Measurements from ENCODE around the gene NPC1L1. TPM values are rescaled to one million over a fixed set of nuclear protein-coding genes. Genes with fewer than 3 reads are reported as not detected.
A peak's percentile ranks its signal among the peaks of the same experiment; 100 is the strongest.

The NPC1L1 gene
- total and polyA plus RNA-seq, 7 experiments from 2014 or later, result 0.11 to 0.32 (median 0.21) TPM; not detected in 3

- Mint-ChIP-seq H3K27ac (peak overlapping the region in 2 of 9 donors; percentile 26 to 43), H3K36me3 (peaks cover 7 to 59% (median 20%) of the 10 kb centered on the region in 5 donors), H3K9me3 (no peaks in the 10 kb centered on the region), H3K4me1 (peaks cover 33 to 92% (median 81%) of the 10 kb centered on the region in 7 donors), H3K4me3 (peak overlapping the region in 2 of 10 donors; percentile 19 to 22), H3K27me3 (no peaks in the 10 kb centered on the region)
- CTCF ChIA-PET, result no interaction called here
- H3K4me1 ChIP-seq (ENCODE audit: control insufficient read depth in 2 of 2, insufficient read depth in 2 of 2, low read length in 2 of 2), result peaks cover 0 to 21% of the 10 kb centered on the region in 2 donors
- DNase-seq (no peak), ATAC-seq (no peak)
- intact Hi-C loops (cut with micrococcal nuclease), result no loop called here
- no peak overlapping the region for H3K4me3 ChIP-seq (ENCODE audit: low read length)
- H3K27me3 ChIP-seq (ENCODE audit: control insufficient read depth in 2 of 2, insufficient read depth in 2 of 2, low read length in 2 of 2), result no peaks in the 10 kb centered on the region
- POLR2A ChIA-PET, result no interaction called here
- H3K9me3 ChIP-seq (ENCODE audit: control insufficient read depth in 2 of 3, low read length in 3 of 3), result no peaks in the 10 kb centered on the region
- peaks cover 5 to 52% (median 11%) of the 10 kb centered on the region in 3 experiments for H3K36me3 ChIP-seq (ENCODE audit: control insufficient read depth in 2 of 3, insufficient read depth in 3 of 3, low read length in 3 of 3)
- no peak overlapping the region for H3K27ac ChIP-seq (ENCODE audit: low read depth, low read length)
Measured at GRCh38 chr7:44473295-44473694, 67.8 kb downstream of the NPC1L1 start.

- DNase-seq, result no peak
- Histone ChIP-seq H3K27me3 (ENCODE audit: control insufficient read depth in 2 of 2, insufficient read depth in 2 of 2, low read length in 2 of 2) (no peaks in the 10 kb centered on the region), H3K9me3 (ENCODE audit: control insufficient read depth in 2 of 3, low read length in 3 of 3) (no peaks in the 10 kb centered on the region), H3K36me3 (ENCODE audit: control insufficient read depth in 2 of 3, insufficient read depth in 3 of 3, low read length in 3 of 3) (peaks cover 5 to 52% (median 11%) of the 10 kb centered on the region in 3 experiments), H3K4me3 (ENCODE audit: low read length) (no peak overlapping the region), H3K4me1 (ENCODE audit: control insufficient read depth in 2 of 2, insufficient read depth in 2 of 2, low read length in 2 of 2) (peaks cover 0 to 21% of the 10 kb centered on the region in 2 donors), H3K27ac (ENCODE audit: low read depth, low read length) (no peak overlapping the region)
- ATAC-seq, result no peak
- Mint-ChIP-seq H3K27ac (peak overlapping the region in 2 of 9 donors; percentile 26 to 43), H3K4me3 (peak overlapping the region in 2 of 10 donors; percentile 19 to 22), H3K9me3 (no peaks in the 10 kb centered on the region), H3K4me1 (peaks cover 33 to 97% (median 86%) of the 10 kb centered on the region in 7 donors), H3K27me3 (no peaks in the 10 kb centered on the region), H3K36me3 (peaks cover 7 to 64% (median 24%) of the 10 kb centered on the region in 5 donors)
- ChIA-PET POLR2A (no interaction called here), CTCF (no interaction called here)
- intact Hi-C loops (cut with micrococcal nuclease), result no loop called here
Measured at GRCh38 chr7:44472843-44473242, 68.3 kb downstream of the NPC1L1 start.

- H3K4me1 Mint-ChIP-seq, result peaks cover 35 to 99% (median 87%) of the 10 kb centered on the region in 7 donors
- H3K27ac ChIP-seq (ENCODE audit: low read depth, low read length), result no peak overlapping the region
- H3K4me3 ChIP-seq (ENCODE audit: low read length), result no peak overlapping the region
- H3K27me3 Mint-ChIP-seq, result no peaks in the 10 kb centered on the region
- H3K4me1 ChIP-seq (ENCODE audit: control insufficient read depth in 2 of 2, insufficient read depth in 2 of 2, low read length in 2 of 2), result peaks cover 8 to 14% of the 10 kb centered on the region in 2 donors
- peak overlapping the region in 1 of 10 donors; percentile 53 for H3K4me3 Mint-ChIP-seq
- no peaks in the 10 kb centered on the region for H3K27me3 ChIP-seq (ENCODE audit: control insufficient read depth in 2 of 2, insufficient read depth in 2 of 2, low read length in 2 of 2)
- DNase-seq, result no peak
- H3K36me3 Mint-ChIP-seq, result peaks cover 7 to 67% (median 27%) of the 10 kb centered on the region in 5 donors
- no peaks in the 10 kb centered on the region for H3K9me3 Mint-ChIP-seq
- CTCF ChIA-PET, result no interaction called here
- peak overlapping the region in 5 of 9 donors; percentile 14 to 48 (median 27) for H3K27ac Mint-ChIP-seq
- POLR2A ChIA-PET, result no interaction called here
- intact Hi-C loops (cut with micrococcal nuclease), result no loop called here
- H3K36me3 ChIP-seq (ENCODE audit: control insufficient read depth in 2 of 3, insufficient read depth in 3 of 3, low read length in 3 of 3), result peaks cover 5 to 58% (median 11%) of the 10 kb centered on the region in 3 experiments
- H3K9me3 ChIP-seq (ENCODE audit: control insufficient read depth in 2 of 3, low read length in 3 of 3), result no peaks in the 10 kb centered on the region
- no peak for ATAC-seq
Measured at GRCh38 chr7:44471850-44472249, 69.3 kb downstream of the NPC1L1 start.

- Histone ChIP-seq H3K4me3 (ENCODE audit: low read length) (no peak overlapping the region), H3K36me3 (ENCODE audit: control insufficient read depth in 2 of 3, insufficient read depth in 3 of 3, low read length in 3 of 3) (peaks cover 3 to 58% (median 11%) of the 10 kb centered on the region in 3 experiments)
- intact Hi-C loops (cut with micrococcal nuclease), result no loop called here
Measured at GRCh38 chr7:44471436-44471835, 69.7 kb downstream of the NPC1L1 start.

GRCh38 chr7:44470628-44471245 lies 70.4 kb downstream of the NPC1L1 start:
- CTCF ChIA-PET, result interaction anchor here (1.5 kb wide), 1 partner anchor 229 kb away, joined by 7 read pairs; no protein-coding TSS in a partner anchor
- intact Hi-C loops (cut with micrococcal nuclease), result no loop called here
- H3K4me3 Mint-ChIP-seq, result peak overlapping the region in 4 of 10 donors; percentile 1 to 20 (median 12)

More at GRCh38 chr7:44471436-44471835, 69.7 kb downstream of the NPC1L1 start:
- ATAC-seq (no peak), DNase-seq (no peak)
- Mint-ChIP-seq H3K4me1 (peaks cover 33 to 99% (median 87%) of the 10 kb centered on the region in 7 donors), H3K9me3 (no peaks in the 10 kb centered on the region), H3K27ac (peak overlapping the region in 5 of 9 donors; percentile 5 to 48 (median 27)), H3K27me3 (no peaks in the 10 kb centered on the region), H3K36me3 (peaks cover 6 to 65% (median 25%) of the 10 kb centered on the region in 5 donors), H3K4me3 (peak overlapping the region in 1 of 10 donors; percentile 53)
- H3K27ac ChIP-seq (ENCODE audit: low read depth, low read length), result no peak overlapping the region
- H3K9me3 ChIP-seq (ENCODE audit: control insufficient read depth in 2 of 3, low read length in 3 of 3), result no peaks in the 10 kb centered on the region
- CTCF ChIA-PET, result interaction anchor here (1.5 kb wide), 1 partner anchor 230 kb away, joined by 7 read pairs; no protein-coding TSS in a partner anchor
- POLR2A ChIA-PET, result no interaction called here
- no peaks in the 10 kb centered on the region for H3K27me3 ChIP-seq (ENCODE audit: control insufficient read depth in 2 of 2, insufficient read depth in 2 of 2, low read length in 2 of 2)
- H3K4me1 ChIP-seq (ENCODE audit: control insufficient read depth in 2 of 2, insufficient read depth in 2 of 2, low read length in 2 of 2), result peaks cover 12% of the 10 kb centered on the region in 2 donors

GRCh38 chr7:44470135-44470479 lies 71.0 kb downstream of the NPC1L1 start:
- ChIA-PET POLR2A (interaction anchor here (1.2 kb wide), 1 partner anchor 21 kb away, joined by 3 read pairs; no protein-coding TSS in a partner anchor), CTCF (interaction anchor here (1.5 kb wide), 1 partner anchor 229 kb away, joined by 7 read pairs; no protein-coding TSS in a partner anchor)
- no peaks in the 10 kb centered on the region for H3K9me3 Mint-ChIP-seq
- no peaks in the 10 kb centered on the region for H3K27me3 ChIP-seq (ENCODE audit: control insufficient read depth in 2 of 2, insufficient read depth in 2 of 2, low read length in 2 of 2)
- no peak overlapping the region for H3K4me3 ChIP-seq (ENCODE audit: low read length)
- peaks cover 0 to 48% (median 11%) of the 10 kb centered on the region in 3 experiments for H3K36me3 ChIP-seq (ENCODE audit: control insufficient read depth in 2 of 3, insufficient read depth in 3 of 3, low read length in 3 of 3)
- intact Hi-C loops (cut with micrococcal nuclease), result no loop called here
- peak overlapping the region in 3 of 10 donors; percentile 1 to 14 (median 9) for H3K4me3 Mint-ChIP-seq
- no peak overlapping the region for H3K27ac ChIP-seq (ENCODE audit: low read depth, low read length)
- ATAC-seq (no peak), DNase-seq (no peak)
- no peaks in the 10 kb centered on the region for H3K9me3 ChIP-seq (ENCODE audit: control insufficient read depth in 2 of 3, low read length in 3 of 3)
- peaks cover 12 to 18% of the 10 kb centered on the region in 2 donors for H3K4me1 ChIP-seq (ENCODE audit: control insufficient read depth in 2 of 2, insufficient read depth in 2 of 2, low read length in 2 of 2)
- H3K27ac Mint-ChIP-seq, result peak overlapping the region in 4 of 9 donors; percentile 3 to 35 (median 24)
- peaks cover 3 to 67% (median 25%) of the 10 kb centered on the region in 5 donors for H3K36me3 Mint-ChIP-seq
- H3K4me1 Mint-ChIP-seq, result peaks cover 43 to 99% (median 90%) of the 10 kb centered on the region in 7 donors
- no peaks in the 10 kb centered on the region for H3K27me3 Mint-ChIP-seq

More at GRCh38 chr7:44470628-44471245, 70.4 kb downstream of the NPC1L1 start:
- Mint-ChIP-seq H3K36me3 (peaks cover 3 to 66% (median 25%) of the 10 kb centered on the region in 5 donors), H3K4me1 (peaks cover 38 to 99% (median 89%) of the 10 kb centered on the region in 7 donors), H3K27ac (peak overlapping the region in 2 of 9 donors; percentile 16 to 33), H3K27me3 (no peaks in the 10 kb centered on the region), H3K9me3 (no peaks in the 10 kb centered on the region)
- Histone ChIP-seq H3K4me1 (ENCODE audit: control insufficient read depth in 2 of 2, insufficient read depth in 2 of 2, low read length in 2 of 2) (peaks cover 12 to 18% of the 10 kb centered on the region in 2 donors), H3K4me3 (ENCODE audit: low read length) (no peak overlapping the region), H3K27ac (ENCODE audit: low read depth, low read length) (no peak overlapping the region), H3K36me3 (ENCODE audit: control insufficient read depth in 2 of 3, insufficient read depth in 3 of 3, low read length in 3 of 3) (peaks cover 0 to 52% (median 11%) of the 10 kb centered on the region in 3 experiments), H3K27me3 (ENCODE audit: control insufficient read depth in 2 of 2, insufficient read depth in 2 of 2, low read length in 2 of 2) (no peaks in the 10 kb centered on the region), H3K9me3 (ENCODE audit: control insufficient read depth in 2 of 3, low read length in 3 of 3) (no peaks in the 10 kb centered on the region)
- DNase-seq, result no peak
- no peak for ATAC-seq
- POLR2A ChIA-PET, result interaction anchor here (1.2 kb wide), 1 partner anchor 21 kb away, joined by 3 read pairs; no protein-coding TSS in a partner anchor

Data from naive thymus-derived CD4-positive, alpha-beta T cell (primary cell).